Measurements from ENCODE around the gene PIK3C3.
"Not testable (repeated sequence)": the region's sequence is repeated elsewhere in the genome, so short reads cannot be mapped to it uniquely, and the experiment has no call there.

Gene PIK3C3

DNA sequence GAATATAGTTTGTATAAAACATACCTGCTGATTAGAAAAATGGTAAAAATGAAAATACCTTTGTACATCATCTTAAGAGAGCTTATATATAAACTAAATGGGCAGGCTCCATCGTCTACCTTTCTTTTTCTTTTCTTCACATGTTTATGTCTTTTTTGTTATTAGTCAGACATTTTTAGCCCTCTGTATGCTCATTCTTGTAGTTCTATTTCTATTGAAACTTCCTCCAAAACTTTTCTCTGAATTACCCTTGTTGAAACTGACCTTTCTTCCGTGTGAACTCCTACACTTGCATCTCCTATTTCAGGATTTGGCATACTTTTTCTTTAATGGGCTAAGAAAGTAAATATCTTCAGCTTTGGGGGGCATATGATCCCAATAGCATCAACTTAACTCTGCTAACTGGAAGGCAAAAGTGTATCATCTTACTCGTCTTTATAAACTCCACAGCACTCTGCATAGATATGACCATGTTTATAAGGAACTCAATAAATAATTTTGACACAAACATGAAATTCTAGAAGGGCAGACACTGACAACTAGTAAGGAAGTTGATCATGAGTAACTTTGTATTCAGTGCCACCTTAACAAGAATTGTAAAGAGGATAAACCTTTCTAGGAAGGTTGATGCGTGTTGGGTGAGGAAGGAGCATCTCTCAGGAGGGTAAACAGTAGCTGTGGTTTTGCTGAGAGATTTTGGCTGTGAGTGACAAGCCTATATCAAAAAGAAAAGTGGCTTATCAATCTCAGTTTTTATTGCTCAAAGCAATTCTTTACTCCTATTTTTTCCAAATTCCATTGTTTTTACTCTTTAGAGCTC is 127.6 kb downstream of the PIK3C3 start:
- DNase-seq, result no peak

DNA sequence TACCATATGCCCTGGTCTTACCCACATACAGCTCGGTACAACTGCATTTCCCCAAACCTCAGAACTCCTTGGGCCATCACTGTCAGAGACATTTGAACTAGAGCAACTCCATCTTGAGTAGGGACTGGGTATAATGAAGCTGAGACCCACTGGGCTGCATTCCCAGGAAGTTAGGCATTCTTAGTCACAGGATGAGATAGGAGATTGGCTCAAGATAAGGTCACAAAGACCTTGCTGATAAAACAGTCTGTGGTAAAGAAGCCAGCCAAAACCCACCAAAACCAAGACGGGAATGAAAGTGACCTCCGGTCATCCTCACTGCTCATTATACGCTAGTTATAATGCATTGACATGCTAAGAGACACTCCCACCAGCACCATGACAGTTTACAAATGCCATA is 131.3 kb downstream of the PIK3C3 start:
- DNase-seq, result no peak

DNA sequence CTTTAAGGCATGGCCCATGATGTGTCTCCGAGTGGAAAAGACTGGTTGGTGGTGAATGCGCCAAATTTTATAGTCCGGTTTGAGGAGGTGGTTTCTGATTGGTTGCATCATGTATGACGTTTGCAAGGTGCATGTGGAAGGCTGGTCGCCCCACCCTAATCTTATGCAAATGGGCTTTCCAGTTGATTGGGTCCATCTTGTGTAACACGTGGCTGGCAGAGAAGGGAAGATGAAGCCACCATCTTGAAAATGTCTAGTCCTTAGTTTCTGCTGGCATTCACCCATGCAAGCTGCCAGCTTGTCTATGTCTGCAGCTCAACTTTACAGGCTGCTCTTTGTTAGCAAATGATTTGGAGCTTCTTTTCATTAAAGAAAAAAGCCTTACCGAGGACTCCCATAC is 132.2 kb downstream of the PIK3C3 start:
- DNase-seq, result no peak

DNA sequence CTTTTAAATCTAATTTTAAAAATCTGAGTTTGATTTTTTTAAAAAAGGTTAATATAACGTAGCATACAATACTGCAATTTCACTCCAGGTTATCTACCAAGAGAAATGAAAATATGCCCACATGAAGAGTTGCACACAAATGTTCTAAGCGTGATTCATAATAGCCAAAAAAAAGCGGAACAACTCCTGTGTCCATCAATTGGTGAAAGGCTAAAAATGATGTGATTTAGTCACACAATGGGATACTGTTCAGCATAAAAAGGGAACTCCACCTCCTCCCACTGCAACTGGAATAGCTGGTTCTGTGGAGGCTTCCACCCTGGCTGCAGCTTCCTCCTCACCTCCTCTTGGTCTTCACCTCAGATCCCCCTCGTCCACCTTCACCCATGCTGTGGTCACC is 132.8 kb downstream of the PIK3C3 start:
- no peak for DNase-seq

DNA sequence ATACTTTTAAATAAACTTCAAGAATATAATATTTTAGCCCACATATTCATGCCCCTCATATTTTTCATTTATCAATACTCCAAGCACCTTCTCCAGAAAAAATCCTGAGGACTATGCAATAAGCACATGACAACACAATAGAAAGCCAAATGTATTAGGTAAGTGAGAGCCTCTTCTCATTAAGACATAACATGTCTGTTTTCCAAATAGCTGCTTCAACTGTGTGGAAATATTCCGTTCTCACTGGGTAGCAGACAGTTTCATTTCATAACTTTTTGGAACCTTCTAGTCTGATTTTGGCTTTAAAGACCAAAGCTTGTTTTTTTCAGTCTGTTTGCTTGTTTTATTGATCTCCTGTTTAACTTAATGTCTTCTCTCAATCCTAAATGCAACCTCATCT is 137.8 kb downstream of the PIK3C3 start:
- no peak for DNase-seq

DNA sequence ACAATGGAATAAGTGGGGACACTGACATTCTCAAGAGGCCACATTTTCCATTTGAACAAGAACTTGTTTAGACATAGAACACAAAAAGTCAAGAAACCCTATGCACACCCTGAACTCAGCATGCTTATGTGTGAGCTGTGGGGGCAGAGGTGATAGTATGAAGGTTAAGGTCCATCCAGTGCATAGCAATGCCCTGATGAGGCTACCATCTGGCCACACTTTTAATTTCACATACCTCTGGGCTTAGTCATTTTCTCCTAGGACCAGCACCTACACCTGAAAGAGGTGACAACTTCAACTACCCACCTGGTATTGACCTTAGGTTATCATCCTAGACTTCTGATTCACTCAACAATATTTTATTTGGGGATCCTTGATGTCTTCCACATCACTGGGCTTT is 139.8 kb downstream of the PIK3C3 start:
- DNase-seq, result no peak

DNA sequence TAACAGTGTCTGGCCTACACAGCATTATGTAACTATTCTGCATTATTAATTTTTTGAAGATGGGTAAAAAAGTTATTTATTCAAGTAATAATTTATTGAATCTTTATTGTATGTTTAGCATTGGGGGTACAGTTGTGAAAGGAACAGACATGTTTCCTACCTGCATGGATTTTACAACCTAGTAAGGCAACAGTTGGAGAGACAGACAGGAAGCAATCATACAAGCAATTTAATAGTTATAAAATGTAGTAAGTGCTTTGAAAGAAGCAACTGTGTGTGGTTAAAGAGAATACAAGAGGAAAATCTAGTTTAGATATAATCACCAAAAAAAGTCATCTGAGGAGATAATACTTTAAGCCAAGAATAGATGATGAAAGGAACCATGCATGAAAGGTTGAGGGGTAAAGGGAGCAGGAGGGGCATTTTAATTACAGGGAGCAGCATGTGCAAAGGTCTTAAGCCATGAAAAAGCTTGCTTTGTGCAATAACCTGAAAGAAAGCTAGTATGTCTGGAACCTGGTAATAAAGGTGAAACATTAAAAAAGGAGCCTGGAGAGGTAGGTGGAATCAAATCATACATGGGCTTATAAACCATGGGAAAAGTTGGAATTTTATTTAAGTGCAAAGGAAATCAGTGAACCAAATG is 140.8 kb downstream of the PIK3C3 start:
- no peak for DNase-seq

DNA sequence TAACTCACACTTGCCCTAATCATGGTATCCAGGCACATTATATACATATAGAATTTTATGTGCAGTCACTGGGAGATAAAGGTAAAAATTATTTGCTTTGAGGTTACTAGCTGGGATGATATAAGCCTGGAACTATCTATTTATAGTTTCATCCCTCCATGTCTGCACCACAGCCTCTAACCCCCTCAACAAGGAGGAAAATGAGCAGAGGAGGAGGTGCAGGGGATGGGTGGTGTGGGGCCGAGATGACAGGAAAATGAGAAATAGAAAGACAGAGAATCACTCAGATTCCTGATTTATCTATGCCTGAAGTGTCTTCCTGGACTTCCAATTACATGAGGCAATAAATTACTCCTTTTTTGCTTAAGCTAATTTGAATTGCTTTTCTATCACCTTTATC is 145.2 kb downstream of the PIK3C3 start:
- DNase-seq, result no peak

DNA sequence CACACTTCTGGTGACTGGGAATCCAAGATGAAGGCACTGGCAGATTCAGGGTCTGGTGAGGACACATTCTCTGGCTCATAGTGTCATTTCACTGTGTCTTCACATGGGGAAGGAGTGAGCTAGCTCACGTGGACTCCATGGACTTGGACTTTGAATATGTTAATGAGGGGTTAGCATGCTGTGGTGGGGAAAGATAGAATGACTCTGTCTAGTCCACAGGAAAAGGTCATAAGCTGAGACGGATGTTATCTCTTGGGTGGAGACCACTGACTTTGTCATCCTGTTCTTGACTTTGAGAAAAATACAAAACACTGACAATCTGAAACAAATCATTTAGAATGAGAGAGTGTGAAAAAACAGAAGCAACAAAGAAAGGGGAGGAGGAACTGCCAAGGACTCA is 145.9 kb downstream of the PIK3C3 start:
- no peak for DNase-seq

DNA sequence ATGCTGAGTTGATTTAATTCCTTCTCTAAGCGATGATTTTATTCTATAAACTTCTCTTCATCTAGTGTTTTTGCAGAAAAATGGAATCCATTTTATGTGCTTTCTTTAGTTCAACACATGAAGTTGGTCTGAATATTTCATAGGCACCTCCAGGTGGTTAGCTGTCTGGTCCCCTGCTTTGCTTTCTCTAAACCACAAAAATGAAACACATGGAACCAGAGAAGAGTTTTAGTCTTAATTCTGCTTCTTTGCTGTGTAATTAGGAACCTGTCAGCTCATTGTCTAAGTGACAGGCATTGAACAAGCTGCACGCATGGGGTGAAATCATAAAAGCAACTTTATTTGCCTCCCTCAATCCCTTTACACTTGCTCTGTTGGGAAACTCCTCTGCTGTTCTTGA is 150.4 kb downstream of the PIK3C3 start:
- no peak for DNase-seq

DNA sequence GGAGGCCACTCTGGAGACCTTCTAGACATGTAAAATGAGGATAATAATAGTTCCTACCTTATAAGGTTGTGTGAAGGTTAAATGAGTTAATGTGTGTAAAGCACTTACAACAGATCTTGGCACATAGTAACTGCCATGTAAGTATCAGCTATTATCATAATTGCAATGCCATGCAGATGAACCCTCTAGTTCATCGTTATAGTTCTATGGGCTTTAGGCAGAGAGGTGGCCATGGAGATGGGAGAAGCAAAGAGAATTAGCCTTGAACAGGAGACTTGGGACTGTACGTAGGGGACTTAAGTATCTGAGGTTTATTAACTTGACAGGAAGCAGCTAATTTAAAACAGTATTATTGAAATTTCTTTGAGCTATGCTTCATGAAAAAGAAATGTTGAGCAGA is 151.8 kb downstream of the PIK3C3 start:
- no peak for DNase-seq

DNA sequence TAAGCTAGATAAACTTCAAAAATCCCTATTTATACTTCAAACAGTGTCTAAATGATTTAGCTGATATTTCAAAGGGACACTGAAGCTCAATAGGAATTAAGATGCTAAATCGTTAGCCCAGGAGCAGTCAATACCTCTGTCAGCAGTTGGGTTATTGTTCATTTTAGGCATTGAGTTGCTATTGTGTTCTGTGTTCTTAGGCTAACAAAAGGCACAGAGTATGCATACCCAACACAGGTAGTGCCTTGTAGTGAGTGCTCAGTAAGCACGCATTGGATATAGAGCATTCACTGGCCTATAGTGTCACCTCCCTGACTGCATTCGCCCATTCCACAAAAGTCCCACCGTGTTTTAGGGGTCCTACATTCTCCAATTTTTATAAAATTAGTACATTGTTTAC is 152.3 kb downstream of the PIK3C3 start:
- DNase-seq, result no peak

DNA sequence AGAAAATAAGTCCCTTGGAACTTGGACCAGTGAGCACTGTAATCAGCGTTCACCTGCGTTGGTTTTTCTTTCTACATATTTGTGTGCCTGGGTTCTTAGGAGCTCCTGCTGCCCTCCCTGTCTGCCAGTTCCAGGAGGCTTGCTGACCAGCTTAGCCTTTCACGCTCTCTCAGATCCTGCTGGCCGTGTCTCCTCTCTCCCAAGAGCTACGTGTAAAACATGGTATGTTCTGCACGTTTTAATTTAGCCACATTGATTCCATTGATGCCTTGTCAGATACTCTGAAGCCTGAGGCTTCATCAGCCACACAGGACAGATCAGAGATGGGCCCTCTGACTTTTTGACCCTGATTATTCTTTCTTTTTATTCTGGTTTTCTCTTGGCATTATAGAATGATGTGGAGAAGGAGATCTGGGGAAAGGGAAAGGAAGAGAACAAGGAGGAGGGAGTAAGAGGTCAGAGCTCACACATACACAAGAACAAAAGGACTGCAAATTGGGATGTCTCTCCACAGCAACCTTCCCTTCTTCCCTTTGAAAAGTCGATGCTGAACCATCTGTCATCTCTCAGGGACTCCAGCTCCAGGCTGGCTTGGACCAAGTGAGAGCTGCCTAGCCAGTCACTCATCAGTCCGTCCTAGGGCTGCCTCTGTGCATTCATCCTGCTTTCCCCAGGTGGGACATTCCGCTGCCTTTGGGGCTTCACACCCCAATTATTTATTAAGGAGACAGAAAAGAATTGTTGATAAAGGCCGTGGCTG is 152.8 kb downstream of the PIK3C3 start:
- DNase-seq, result peak; percentile 51 to 74

DNA sequence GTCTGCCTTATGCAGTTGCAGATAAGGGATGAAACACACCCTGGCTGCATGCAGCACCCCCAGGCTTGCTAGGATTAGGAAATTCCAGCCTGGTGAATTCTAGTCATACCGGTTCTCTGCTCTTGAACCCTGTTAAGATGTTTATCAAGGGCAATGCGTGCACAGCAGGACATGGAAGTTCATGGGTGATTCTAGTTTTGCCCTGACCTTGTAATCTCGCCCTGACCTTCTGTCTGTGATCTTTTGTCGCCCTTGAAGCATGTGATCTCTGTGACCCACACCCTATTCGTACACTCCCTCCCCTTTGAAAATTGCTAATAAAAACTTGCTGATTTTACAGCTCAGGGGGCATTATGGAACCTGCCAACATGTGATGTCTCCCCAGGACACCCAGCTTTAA is 157.1 kb downstream of the PIK3C3 start:
- not testable (repeated sequence) for DNase-seq

DNA sequence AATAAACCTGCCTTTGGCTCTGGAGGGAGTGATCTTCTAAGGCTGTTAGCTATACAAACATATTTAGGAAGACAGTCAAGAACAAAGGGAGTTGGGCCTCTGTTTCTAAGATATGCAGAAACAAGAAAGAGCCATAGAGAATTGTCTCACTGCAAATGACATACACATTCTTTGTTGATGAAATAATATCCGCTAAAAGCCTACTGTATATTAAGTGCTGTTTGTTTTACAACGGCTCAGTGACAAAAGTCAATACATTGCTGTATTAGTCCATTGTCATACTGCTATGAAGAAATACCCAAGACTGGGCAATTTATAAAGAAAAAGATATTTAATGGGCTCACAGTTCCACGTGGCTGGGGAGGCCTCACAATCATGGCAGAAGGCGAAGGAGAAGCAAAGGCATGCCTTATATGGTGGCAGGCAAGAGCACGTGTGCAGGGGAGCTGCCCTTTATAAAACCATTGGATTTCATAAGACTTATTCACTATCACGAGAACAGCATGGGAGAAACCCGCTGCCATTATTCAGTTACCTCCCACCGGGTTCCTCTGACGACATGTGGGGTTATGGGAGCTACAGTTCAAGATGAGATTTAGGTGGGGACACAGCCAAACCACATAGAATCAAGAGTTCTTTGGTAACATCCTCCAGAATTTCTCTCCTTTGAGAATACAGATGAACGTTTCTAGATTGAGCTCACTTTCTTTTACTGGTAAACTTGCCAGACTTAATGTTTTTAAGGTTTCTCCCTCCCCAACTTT is 157.8 kb downstream of the PIK3C3 start:
- DNase-seq, result no peak

DNA sequence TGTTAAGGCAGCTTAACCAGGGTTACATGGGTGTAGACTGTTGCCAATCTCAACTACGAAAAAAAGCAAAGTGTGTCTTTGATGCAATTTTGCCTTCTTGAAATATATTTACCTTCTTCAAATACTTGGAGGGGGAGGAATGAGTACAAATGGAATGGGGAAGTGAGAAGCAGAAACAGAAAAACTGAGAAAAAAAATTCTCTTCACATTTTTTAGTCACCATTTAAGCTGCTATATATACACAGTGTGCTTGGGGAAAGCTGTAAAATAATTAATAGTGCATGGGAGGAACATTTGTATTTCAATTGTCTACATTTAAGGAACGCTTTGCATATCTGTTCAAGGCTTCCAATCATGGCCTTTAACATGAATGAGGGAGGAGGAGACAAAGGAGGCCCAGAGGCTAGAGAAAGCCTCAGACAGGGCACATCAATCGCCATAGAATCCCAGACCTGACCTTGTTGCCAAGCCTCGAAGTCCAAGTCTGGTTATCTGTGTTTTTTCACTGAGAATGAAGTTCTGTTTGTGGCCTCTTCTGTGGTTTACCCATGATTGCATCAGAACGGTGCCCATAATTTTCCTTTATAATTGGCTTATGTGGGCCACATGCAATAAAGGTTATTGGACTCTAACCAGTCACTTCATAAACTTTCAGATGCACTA is 158.6 kb downstream of the PIK3C3 start:
- no peak for DNase-seq

DNA sequence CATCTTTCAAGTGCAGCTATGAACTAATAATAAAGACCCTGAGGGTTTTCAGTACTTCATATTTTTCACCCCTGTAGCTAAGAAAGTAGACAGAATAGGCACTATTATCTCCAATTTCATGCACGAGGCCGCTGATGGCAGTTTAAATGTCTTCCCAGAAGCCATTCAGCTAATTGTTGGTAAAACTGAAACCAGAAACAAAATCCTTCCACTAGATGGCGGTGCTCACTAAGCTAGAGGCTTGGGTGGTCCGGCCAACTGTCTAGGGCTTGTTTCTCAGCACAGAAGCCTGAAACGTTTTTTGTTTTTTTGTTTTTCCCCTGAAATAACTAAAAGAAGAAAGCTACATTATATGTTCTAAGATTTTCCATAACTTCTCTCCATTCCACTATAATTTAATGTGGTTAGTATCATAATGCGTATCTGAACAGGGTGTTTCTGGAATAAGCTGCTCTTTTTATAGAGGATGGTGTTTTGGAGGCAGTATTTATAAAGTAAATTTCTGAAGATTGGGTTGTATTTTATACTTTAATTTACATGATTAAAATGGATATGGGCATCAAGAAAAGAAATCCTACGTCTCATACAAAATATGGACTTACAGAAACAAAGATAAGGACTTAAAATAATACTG is 159.4 kb downstream of the PIK3C3 start:
- peak; percentile 38 to 74 for DNase-seq

DNA sequence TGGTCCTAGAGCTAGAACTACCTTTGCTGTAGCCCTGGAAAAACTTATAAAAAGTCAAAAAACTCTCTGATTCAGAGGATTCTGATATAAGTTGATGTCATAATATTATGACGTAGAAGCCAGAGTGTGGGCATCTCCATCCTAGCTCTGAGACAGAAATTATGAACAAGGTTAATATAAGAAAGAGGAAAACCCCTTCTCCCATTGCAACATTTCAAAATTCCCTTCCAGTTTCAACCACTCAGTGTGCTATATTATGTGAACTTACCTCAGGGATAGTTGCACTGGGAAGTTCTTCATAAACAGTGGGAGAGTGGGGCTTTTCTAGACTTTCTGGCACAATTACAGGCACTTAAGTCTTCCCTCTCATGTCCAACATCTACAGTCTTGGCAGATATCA is 171.6 kb downstream of the PIK3C3 start:
- no peak for DNase-seq

DNA sequence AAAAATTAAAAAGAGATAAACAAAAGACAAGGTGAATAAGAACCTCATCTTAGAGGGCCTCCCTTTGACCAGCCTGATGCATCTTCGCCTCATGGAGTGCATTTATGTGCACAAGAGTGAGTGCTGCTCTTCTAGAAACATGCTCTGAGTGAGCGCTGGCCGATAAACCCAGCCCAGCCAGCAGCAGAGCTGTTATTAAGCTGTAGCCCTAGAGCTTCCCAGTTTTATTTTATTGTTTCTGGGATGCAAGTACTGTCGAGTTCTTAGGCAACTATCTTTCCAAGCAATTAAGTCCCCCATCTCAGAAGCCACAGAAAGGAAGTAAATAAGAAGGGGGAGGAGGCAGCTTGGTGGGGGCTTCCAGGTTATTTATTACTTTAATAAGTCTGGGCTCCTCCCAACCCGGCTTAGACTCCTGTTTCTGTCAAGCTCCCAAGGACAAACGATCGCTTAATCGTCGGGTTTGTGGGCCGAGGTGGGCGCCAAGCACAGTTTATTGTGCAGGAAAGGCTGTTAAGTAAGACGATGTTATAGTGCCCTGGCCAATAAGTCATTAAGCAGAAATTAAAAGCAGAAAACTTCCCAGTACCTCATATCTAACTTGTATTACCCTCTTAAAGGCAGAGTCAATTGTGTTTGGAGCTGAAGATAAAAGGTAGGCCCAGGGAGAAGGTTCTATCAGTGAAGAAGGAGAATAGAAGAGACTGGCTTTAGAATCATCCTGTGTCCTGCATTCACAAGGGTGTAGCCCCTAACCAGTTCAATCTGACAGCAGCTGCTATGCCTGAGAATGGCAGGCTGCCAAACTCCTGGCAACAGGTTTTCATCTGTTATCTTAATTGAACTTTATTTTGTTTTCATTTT is 176.3 kb downstream of the PIK3C3 start:
- no peak for DNase-seq

DNA sequence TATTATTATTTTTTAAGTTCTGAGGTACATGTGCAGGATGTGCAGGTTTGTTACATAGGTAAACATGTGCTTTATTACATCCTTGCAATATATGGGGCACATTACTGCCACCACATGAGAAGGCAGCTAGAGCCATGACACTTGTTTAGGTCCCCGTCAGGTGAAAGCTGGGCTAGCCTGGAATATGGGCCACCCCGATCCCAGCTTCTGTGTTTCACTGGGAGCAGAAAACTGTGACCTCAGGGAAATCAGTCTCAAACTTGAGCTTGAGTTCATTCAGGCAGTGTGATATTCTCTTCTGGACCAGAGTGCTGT is 176.9 kb downstream of the PIK3C3 start:
- no peak for DNase-seq
